Parathyroid adenoma (tissue), 2 donors: ENCODE measurements around the gene RBBP8.

Source experiments
- H2AFZ ChIP-seq: fragments of 300-600 bp; sonication (generic); one replicate; pipeline ENCODE4 v1.7.0; 2017; ENCODE audit warnings: antibody characterized with exemption, mild to moderate bottlenecking
- H3K27ac ChIP-seq: fragments of 300-600 bp; sonication (generic); one replicate; pipeline ENCODE4 v1.7.0; 2017
- H3K27me3 ChIP-seq: fragments of 300-600 bp; sonication (generic); one replicate; pipeline ENCODE4 v1.7.0; 2017; ENCODE audit warnings: low read length; ENCODE audit not compliant: control insufficient read depth, insufficient read depth
- H3K36me3 ChIP-seq: fragments of 300-600 bp; sonication (generic); one replicate; pipeline ENCODE4 v1.7.0; 2017; ENCODE audit warnings: low read length; ENCODE audit not compliant: control insufficient read depth, insufficient read depth
- H3K4me1 ChIP-seq: fragments of 300-600 bp; sonication (generic); one replicate; pipeline ENCODE4 v1.7.0; 2017; ENCODE audit warnings: control low read depth
- H3K4me2 ChIP-seq: fragments of 300-600 bp; sonication (generic); one replicate; pipeline ENCODE4 v1.7.0; 2017; ENCODE audit warnings: low read length
- H3K4me3 ChIP-seq: fragments of 300-600 bp; sonication (generic); one replicate; pipeline ENCODE4 v1.7.0; 2017; ENCODE audit warnings: low read depth, low read length
- H3K79me2 ChIP-seq: fragments of 300-600 bp; sonication (generic); one replicate; pipeline ENCODE4 v1.7.0; 2017; ENCODE audit warnings: control low read depth
- H3K9ac ChIP-seq: fragments of 300-600 bp; sonication (generic); one replicate; pipeline ENCODE4 v1.7.0; 2017; ENCODE audit warnings: mild to moderate bottlenecking
- H3K9me3 ChIP-seq: fragments of 300-600 bp; sonication (generic); one replicate; pipeline ENCODE4 v1.7.0; 2017; ENCODE audit warnings: low read length; ENCODE audit not compliant: control insufficient read depth
- TF ChIP-seq, protein P1 (sequence below): fragments of 300-600 bp; sonication (generic); IDR thresholded peaks from one replicate; pipeline ENCODE4 v1.7.0; 2017; ENCODE audit warnings: antibody characterized with exemption, mild to moderate bottlenecking
- donor health status: primary hyperparathyroidism.

The RBBP8 gene

DNA sequence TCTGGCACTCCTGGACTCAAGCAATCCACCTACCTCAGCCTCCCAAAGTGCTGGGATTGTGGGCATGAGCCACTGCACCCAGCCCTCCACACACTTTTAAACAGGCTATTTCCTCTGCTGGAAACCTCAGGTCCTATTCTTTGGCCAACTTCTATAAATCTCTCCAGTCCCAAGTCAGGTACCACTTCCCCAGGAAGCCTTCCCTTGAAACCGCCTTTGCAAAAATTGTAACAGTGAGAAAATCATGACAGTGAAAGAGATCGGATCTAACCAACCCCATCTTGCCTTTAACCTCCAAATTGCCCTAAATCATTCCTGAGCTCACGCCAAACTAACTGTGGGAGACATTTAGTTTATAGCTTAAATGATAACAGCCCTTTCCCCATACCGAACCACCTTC is 134.9 kb downstream of the RBBP8 start:
- no peaks in the 10 kb centered on the region for H3K79me2 ChIP-seq
- H3K4me1 ChIP-seq, result no peaks in the 10 kb centered on the region
- no peaks in the 10 kb centered on the region for H3K27me3 ChIP-seq
- H3K9ac ChIP-seq, result no peak overlapping the region
- no peaks in the 10 kb centered on the region for H3K9me3 ChIP-seq
- TF ChIP-seq, protein P1, sequence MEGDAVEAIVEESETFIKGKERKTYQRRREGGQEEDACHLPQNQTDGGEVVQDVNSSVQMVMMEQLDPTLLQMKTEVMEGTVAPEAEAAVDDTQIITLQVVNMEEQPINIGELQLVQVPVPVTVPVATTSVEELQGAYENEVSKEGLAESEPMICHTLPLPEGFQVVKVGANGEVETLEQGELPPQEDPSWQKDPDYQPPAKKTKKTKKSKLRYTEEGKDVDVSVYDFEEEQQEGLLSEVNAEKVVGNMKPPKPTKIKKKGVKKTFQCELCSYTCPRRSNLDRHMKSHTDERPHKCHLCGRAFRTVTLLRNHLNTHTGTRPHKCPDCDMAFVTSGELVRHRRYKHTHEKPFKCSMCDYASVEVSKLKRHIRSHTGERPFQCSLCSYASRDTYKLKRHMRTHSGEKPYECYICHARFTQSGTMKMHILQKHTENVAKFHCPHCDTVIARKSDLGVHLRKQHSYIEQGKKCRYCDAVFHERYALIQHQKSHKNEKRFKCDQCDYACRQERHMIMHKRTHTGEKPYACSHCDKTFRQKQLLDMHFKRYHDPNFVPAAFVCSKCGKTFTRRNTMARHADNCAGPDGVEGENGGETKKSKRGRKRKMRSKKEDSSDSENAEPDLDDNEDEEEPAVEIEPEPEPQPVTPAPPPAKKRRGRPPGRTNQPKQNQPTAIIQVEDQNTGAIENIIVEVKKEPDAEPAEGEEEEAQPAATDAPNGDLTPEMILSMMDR, result no peak
- no peak overlapping the region for H3K27ac ChIP-seq
- no peaks in the 10 kb centered on the region for H3K36me3 ChIP-seq
- no peak overlapping the region for H2AFZ ChIP-seq
- H3K4me2 ChIP-seq, result no peak overlapping the region
- no peak overlapping the region for H3K4me3 ChIP-seq

DNA sequence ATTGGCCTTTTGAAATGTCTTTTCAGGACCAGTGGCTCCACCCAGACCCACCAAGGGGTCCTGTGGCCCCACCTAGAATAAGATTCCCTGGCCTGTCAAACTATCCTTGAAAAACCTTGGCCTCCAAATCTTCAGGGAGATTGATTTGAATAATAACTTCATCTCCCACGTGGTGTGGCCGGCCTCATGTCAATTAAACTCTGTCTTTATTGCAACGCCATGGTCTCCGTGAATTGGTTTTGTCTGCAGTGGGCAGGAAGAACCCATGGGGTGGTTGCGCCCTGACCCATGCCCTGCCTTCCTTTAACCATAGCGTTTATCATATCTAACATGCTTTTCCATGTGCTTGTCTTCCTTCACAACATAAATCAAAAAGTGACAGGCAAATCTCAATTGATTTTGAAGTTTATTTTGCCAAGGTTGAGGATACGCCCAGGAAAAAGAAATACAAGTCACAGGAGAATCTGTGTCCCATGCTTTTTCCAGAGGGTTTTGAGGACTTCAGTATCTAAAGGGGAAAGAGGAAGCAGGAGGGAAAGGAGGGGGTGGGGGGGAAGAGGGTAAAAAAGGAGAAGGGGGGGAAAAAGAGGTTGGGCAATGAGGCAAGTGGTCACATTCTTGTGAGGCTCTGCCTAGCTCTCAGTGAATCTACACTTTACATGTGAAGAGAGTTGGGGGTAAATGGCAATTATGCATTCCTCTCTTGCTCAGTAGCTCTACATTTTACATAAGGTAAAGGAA is 135.6 kb downstream of the RBBP8 start:
- Histone ChIP-seq H3K4me1 (no peaks in the 10 kb centered on the region), H3K9me3 (no peaks in the 10 kb centered on the region), H3K4me3 (no peak overlapping the region), H3K79me2 (no peaks in the 10 kb centered on the region), H3K9ac (no peak overlapping the region), H3K4me2 (no peak overlapping the region), H3K36me3 (no peaks in the 10 kb centered on the region), H3K27me3 (no peaks in the 10 kb centered on the region), H2AFZ (no peak overlapping the region), H3K27ac (no peak overlapping the region)
- TF ChIP-seq, protein P1, result no peak

DNA sequence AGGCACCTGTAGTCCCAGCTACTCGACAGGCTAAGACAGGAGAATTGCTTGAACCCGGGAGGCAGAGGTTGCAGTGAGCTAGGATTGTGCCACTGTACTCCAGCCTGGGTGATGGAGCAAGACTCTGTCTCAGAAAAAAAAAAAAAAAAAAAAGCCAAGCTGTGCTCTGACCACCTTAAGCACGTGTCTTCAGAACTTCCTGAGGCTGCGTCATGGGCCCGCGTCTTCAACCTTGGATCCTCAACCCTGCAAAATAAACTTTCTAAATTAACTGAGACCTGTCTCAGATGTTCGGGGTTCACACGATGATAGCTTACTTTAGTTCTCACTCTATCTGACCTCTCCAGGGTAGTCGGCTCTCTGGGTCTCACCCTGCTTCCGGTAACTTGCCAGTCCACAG is 136.4 kb downstream of the RBBP8 start:
- Histone ChIP-seq H3K27me3 (no peaks in the 10 kb centered on the region), H3K9me3 (no peaks in the 10 kb centered on the region), H3K36me3 (no peaks in the 10 kb centered on the region), H3K4me1 (no peaks in the 10 kb centered on the region), H3K9ac (no peak overlapping the region), H3K4me2 (no peak overlapping the region), H3K4me3 (no peak overlapping the region), H3K27ac (no peak overlapping the region), H3K79me2 (no peaks in the 10 kb centered on the region), H2AFZ (no peak overlapping the region)
- TF ChIP-seq, protein P1, result no peak

DNA sequence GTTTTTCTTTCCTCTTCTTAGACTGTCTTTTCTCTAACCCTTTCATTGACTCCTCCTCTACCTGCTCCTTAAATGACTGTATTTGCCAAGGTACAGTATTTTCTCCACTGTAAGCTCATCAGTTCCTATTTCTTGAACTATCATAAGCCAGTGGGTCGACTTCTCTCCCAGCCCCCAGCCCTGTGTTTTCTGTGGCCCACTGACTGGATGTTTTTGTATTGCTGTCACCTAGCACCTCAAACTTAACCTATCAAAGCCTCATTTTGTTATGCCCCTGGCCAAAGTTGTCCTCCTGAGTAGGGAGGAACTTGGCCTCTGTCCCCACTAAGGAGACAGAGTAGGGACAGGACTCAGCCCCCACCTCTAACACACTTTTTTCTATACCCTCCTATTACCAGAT is 136.8 kb downstream of the RBBP8 start:
- H3K4me1 ChIP-seq, result no peaks in the 10 kb centered on the region
- no peaks in the 10 kb centered on the region for H3K79me2 ChIP-seq
- no peak overlapping the region for H3K4me2 ChIP-seq
- no peaks in the 10 kb centered on the region for H3K9me3 ChIP-seq
- H2AFZ ChIP-seq, result no peak overlapping the region
- TF ChIP-seq, protein P1, result no peak
- H3K4me3 ChIP-seq, result no peak overlapping the region
- no peak overlapping the region for H3K27ac ChIP-seq
- H3K9ac ChIP-seq, result no peak overlapping the region
- H3K36me3 ChIP-seq, result no peaks in the 10 kb centered on the region
- no peaks in the 10 kb centered on the region for H3K27me3 ChIP-seq

DNA sequence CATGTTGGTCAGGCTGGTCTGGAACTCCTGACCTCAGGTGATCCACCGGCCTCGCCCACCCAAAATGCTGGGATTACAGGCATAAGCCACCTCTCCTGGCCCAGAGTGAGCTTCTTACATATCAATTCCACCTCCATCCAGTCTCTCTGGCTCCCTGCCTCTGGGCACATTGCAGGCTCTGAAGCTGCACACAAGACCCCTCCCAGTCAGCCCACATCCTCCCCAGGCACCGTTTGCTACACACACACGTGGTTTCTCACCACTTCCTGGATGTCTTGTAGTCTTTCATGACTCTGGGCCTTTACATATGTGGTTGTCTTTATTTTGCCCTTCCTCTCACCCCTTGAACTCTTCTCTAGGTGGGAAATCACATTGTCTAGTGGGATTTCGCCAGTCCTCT is 138.2 kb downstream of the RBBP8 start:
- no peaks in the 10 kb centered on the region for H3K79me2 ChIP-seq
- H3K4me3 ChIP-seq, result no peak overlapping the region
- no peaks in the 10 kb centered on the region for H3K9me3 ChIP-seq
- H2AFZ ChIP-seq, result no peak overlapping the region
- H3K9ac ChIP-seq, result no peak overlapping the region
- H3K27ac ChIP-seq, result no peak overlapping the region
- no peaks in the 10 kb centered on the region for H3K27me3 ChIP-seq
- no peak overlapping the region for H3K4me2 ChIP-seq
- no peaks in the 10 kb centered on the region for H3K4me1 ChIP-seq
- TF ChIP-seq, protein P1, result no peak
- no peaks in the 10 kb centered on the region for H3K36me3 ChIP-seq
